Measurements from ENCODE around the gene EYS. TPM values are rescaled to one million over a fixed set of nuclear protein-coding genes. Genes with fewer than 3 reads are reported as not detected.

The EYS gene
- total RNA-seq, 1 experiment from 2014 or later, result not detected

GRCh38 chr6:63930848-63931247 lies 1776.2 kb downstream of the EYS start:
- no peaks in the 10 kb centered on the region for H3K79me2 ChIP-seq (ENCODE audit: insufficient read depth, low read length)
- intact Hi-C loops (cut with micrococcal nuclease), result no loop called here
- no peaks in the 10 kb centered on the region for H4K20me1 ChIP-seq (ENCODE audit: insufficient read depth)
- no peak overlapping the region for H3K9ac ChIP-seq (ENCODE audit: low read length)
- no peaks in the 10 kb centered on the region for H3K9me2 ChIP-seq (ENCODE audit: insufficient read depth)
- H3K27me3 ChIP-seq (ENCODE audit: insufficient read depth, low read length), result no peaks in the 10 kb centered on the region
- no peaks in the 10 kb centered on the region for H3K9me3 ChIP-seq (ENCODE audit: control insufficient read depth in 1 of 2, insufficient read depth in 1 of 2, low read depth in 1 of 2, low read length in 2 of 2)
- ChIA-PET CTCF (no interaction called here), RAD21 (ENCODE audit: low non-redundant PET in 1 of 2, low total read pairs in 2 of 2, uncharacterized antibody in 2 of 2, unreplicated experiment in 2 of 2) (no interaction called here), POLR2A (no interaction called here)
- no peak overlapping the region for H3K4me3 ChIP-seq (replicated peaks in 1 of 2; ENCODE audit: low read depth in 1 of 2, low read length in 2 of 2)
- H3K4me1 ChIP-seq (ENCODE audit: control insufficient read depth in 1 of 2, insufficient read depth in 2 of 2, low read length in 2 of 2), result no peaks in the 10 kb centered on the region
- no peak for DNase-seq (ENCODE audit: low read depth, low spot score)
- TF ChIP-seq, protein P1, sequence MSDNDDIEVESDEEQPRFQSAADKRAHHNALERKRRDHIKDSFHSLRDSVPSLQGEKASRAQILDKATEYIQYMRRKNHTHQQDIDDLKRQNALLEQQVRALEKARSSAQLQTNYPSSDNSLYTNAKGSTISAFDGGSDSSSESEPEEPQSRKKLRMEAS (IDR thresholded peaks at IDR 0.05), result no peak
- TF ChIP-seq FOSL1 (IDR thresholded peaks at IDR 0.05; ENCODE audit: low read depth) (no peak), ZNF274 (IDR thresholded peaks at IDR 0.05; ENCODE audit: low read depth, low read length) (no peak), SIN3A (IDR thresholded peaks at IDR 0.05; ENCODE audit: low read depth) (no peak)
- TF ChIP-seq, protein P2, sequence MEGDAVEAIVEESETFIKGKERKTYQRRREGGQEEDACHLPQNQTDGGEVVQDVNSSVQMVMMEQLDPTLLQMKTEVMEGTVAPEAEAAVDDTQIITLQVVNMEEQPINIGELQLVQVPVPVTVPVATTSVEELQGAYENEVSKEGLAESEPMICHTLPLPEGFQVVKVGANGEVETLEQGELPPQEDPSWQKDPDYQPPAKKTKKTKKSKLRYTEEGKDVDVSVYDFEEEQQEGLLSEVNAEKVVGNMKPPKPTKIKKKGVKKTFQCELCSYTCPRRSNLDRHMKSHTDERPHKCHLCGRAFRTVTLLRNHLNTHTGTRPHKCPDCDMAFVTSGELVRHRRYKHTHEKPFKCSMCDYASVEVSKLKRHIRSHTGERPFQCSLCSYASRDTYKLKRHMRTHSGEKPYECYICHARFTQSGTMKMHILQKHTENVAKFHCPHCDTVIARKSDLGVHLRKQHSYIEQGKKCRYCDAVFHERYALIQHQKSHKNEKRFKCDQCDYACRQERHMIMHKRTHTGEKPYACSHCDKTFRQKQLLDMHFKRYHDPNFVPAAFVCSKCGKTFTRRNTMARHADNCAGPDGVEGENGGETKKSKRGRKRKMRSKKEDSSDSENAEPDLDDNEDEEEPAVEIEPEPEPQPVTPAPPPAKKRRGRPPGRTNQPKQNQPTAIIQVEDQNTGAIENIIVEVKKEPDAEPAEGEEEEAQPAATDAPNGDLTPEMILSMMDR (IDR thresholded peaks at IDR 0.05 in 2 of 3, conservative IDR thresholded peaks at IDR 0.05 in 1 of 3; ENCODE audit: borderline replicate concordance in 1 of 3, insufficient read depth in 1 of 3, low read depth in 2 of 3, low read length in 2 of 3), result no peak
- TF ChIP-seq, protein P3, sequence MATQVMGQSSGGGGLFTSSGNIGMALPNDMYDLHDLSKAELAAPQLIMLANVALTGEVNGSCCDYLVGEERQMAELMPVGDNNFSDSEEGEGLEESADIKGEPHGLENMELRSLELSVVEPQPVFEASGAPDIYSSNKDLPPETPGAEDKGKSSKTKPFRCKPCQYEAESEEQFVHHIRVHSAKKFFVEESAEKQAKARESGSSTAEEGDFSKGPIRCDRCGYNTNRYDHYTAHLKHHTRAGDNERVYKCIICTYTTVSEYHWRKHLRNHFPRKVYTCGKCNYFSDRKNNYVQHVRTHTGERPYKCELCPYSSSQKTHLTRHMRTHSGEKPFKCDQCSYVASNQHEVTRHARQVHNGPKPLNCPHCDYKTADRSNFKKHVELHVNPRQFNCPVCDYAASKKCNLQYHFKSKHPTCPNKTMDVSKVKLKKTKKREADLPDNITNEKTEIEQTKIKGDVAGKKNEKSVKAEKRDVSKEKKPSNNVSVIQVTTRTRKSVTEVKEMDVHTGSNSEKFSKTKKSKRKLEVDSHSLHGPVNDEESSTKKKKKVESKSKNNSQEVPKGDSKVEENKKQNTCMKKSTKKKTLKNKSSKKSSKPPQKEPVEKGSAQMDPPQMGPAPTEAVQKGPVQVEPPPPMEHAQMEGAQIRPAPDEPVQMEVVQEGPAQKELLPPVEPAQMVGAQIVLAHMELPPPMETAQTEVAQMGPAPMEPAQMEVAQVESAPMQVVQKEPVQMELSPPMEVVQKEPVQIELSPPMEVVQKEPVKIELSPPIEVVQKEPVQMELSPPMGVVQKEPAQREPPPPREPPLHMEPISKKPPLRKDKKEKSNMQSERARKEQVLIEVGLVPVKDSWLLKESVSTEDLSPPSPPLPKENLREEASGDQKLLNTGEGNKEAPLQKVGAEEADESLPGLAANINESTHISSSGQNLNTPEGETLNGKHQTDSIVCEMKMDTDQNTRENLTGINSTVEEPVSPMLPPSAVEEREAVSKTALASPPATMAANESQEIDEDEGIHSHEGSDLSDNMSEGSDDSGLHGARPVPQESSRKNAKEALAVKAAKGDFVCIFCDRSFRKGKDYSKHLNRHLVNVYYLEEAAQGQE (IDR thresholded peaks at IDR 0.05; ENCODE audit: low read depth), result no peak
- no peaks in the 10 kb centered on the region for H3K36me3 ChIP-seq (ENCODE audit: control insufficient read depth in 1 of 2, insufficient read depth in 2 of 2, low read length in 2 of 2)
- no peak overlapping the region for H2AFZ ChIP-seq (ENCODE audit: low read depth, low read length, poor library complexity, severe bottlenecking)
- no peak overlapping the region for H3K27ac ChIP-seq (ENCODE audit: low read depth, low read length)
- ATAC-seq, result no peak
- no TSS peak for BruUV-seq (replicated peaks)
- H3K4me2 ChIP-seq (ENCODE audit: low read length), result no peak overlapping the region
